Upper lobe of left lung (tissue), 4 donors: ENCODE results near the gene MAP1S.

Experiments
- EP300 ChIP-seq, 4 donors: sonication (generic); formaldehyde crosslinking; IDR thresholded peaks; one replicate each; pipeline ENCODE4 v1.5.1; 2017; ENCODE audit warnings: antibody characterized with exemption in 4 of 4, control low read depth in 2 of 4
- POLR2A ChIP-seq, 4 donors: fragments of 450-650 bp; IDR thresholded peaks; one replicate each; pipeline ENCODE4 v1.5.1; 2016 to 2017; ENCODE audit warnings: antibody characterized with exemption in 4 of 4, mild to moderate bottlenecking in 2 of 4
- POLR2AphosphoS5 ChIP-seq, 2 donors: sonication (generic); formaldehyde crosslinking; IDR thresholded peaks; one replicate each; pipeline ENCODE4 v1.5.1; 2017; ENCODE audit warnings: antibody characterized with exemption in 2 of 2
- TF ChIP-seq, protein P1 (sequence below), 6 experiments: fragments of 450-650 bp in 4 of 6; fragments of 200-600 bp in 2 of 6; sonication (generic) in 2 of 6; IDR thresholded peaks; one replicate each; pipeline ENCODE4 v1.5.1; 2016 to 2019; ENCODE audit warnings: antibody characterized with exemption in 6 of 6

DNA sequence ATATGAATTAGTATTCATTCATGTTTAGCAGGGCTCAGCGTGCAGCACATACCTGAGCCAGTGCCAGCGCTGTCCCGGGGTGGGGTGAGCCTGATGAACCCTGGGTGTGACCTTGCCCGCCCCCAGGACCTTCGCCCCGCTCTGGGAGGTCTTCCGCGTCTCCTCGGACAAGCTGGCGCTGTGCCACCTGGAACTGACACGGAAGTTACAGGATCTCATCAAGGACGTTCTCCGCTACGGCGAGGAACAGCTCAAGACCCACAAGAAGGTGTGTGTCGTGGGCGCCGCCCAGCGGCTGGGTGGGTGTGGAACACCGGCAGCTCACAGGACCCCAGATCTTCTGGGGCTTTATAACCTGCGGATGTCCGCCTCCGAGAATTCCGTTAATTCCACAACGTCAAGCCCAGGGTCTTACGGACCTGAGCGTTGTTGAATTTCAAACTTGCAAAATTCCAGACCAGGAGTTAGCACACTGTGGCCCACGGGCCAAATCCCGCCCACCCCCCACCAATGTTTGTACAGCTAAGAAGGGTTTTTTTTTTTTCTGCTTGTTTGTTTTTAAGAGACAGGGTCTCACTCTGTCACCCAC is 47.4 kb downstream of the MAP1S start:
- TF ChIP-seq POLR2A (IDR thresholded peaks at IDR 0.05) (no peak), EP300 (IDR thresholded peaks at IDR 0.05) (no peak), POLR2AphosphoS5 (IDR thresholded peaks at IDR 0.05) (peak in 1 of 2 donors; percentile 42)
- TF ChIP-seq, protein P1, sequence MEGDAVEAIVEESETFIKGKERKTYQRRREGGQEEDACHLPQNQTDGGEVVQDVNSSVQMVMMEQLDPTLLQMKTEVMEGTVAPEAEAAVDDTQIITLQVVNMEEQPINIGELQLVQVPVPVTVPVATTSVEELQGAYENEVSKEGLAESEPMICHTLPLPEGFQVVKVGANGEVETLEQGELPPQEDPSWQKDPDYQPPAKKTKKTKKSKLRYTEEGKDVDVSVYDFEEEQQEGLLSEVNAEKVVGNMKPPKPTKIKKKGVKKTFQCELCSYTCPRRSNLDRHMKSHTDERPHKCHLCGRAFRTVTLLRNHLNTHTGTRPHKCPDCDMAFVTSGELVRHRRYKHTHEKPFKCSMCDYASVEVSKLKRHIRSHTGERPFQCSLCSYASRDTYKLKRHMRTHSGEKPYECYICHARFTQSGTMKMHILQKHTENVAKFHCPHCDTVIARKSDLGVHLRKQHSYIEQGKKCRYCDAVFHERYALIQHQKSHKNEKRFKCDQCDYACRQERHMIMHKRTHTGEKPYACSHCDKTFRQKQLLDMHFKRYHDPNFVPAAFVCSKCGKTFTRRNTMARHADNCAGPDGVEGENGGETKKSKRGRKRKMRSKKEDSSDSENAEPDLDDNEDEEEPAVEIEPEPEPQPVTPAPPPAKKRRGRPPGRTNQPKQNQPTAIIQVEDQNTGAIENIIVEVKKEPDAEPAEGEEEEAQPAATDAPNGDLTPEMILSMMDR (IDR thresholded peaks at IDR 0.05) = peak; percentile 83 to 89 (median 84)
